Adrenal gland (tissue), 5 donors: Measurements from ENCODE around the gene CDH5.

ENCODE experiments used
- CTCF ChIP-seq, 6 experiments: fragments of 450-650 bp in 4 of 6; fragments of 200-600 bp in 2 of 6; sonication (generic) in 1 of 6; IDR thresholded peaks; 1 replicate in 5 of 6; 2 replicates in 1 of 6; pipeline versions ENCODE4 v1.5.1 to v1.8.0; 2016 to 2021; ENCODE audit warnings: antibody characterized with exemption in 6 of 6, mild to moderate bottlenecking in 2 of 6, moderate library complexity in 1 of 6
- POLR2A ChIP-seq, 2 donors: fragments of 450-650 bp; IDR thresholded peaks; one replicate each; pipeline ENCODE4 v1.6.1; 2017; ENCODE audit warnings: antibody characterized with exemption in 2 of 2, mild to moderate bottlenecking in 2 of 2, moderate library complexity in 1 of 2
- donor health status: DM: no; HTN: no; CAD: no.

DNA sequence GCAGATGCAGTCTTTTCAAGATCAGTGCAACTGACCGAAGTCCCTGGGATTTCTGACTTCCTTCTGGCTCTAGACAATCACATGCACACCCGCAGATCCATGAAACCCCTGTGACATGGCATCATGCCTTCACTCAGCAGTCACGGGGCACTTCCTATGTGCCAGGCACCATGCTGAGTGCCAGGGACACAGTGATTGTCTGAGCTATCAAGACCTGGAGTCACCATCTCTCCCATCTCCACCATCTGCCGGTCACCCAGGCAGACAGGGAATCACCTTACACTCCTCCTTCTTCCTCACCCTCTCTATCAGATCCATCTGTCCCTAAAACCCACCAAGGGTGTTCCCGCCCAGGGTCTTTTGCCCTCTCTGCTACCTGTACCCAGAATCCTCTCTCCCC is 65.9 kb downstream of the CDH5 start:
- no peak for TF ChIP-seq CTCF (IDR thresholded peaks at IDR 0.05)
- TF ChIP-seq POLR2A (IDR thresholded peaks at IDR 0.05), result no peak
